ENCODE data around the gene UBE2V1.

- no peak for TF ChIP-seq GATA3 (IDR thresholded peaks at IDR 0.05; ENCODE audit: low read depth, low read length)
- no peak for TF ChIP-seq GATA2 (IDR thresholded peaks at IDR 0.05; ENCODE audit: low read depth, low read length)
Observed at GRCh38 chr20:50098259-50098658, 14.7 kb downstream of the UBE2V1 start.

Measured in SH-SY5Y (cell line).